ENCODE measurements around the gene SLC22A17.

SLC22A17 gene

GRCh38 chr14:23364164-23365035 lies 11.7 kb upstream of the SLC22A17 start:
- DNase-seq (ENCODE audit: insufficient read length, low spot score) (no peak), FAIRE-seq (no peak)

DNA sequence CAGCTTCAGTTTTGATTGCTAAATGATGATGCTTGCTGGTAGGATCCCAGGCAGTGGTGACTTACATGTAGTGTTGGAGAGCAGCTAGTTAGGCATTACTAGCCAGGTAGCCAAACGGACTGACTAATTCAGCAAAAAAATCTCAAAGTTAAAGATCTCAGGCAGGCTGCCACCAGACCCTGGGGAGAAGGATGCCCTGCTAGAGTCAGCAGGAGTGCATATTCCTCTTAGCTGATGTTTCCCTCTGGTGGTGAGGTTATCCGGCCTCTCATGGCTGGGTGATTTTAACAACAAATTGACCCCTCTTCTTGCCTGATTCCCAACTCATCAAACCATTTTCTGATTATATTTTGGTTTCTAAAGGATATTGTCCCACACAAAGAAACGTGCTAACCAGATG lies 9.5 kb upstream of the SLC22A17 start:
- no peak for DNase-seq (ENCODE audit: insufficient read length, low spot score)
- no peak for FAIRE-seq

DNA sequence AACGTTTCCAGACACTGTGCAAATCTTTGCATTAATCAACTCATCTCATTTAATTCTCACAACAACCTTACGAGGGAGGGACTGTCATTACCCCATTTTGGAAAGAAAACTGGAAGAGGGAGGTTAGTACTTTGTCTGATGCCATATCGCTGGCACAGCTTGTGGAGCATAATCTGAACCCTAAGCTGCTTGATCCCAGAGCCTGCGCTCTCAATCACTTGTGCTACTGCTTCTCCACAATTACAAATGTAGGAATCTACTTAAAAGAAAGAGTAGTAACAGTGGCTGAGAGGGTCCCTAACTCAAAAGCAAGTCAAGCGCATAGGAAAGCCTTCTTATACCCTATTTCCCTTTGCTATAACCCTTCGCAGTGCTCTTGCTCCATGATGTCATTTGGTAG lies 9.1 kb upstream of the SLC22A17 start:
- no peak for FAIRE-seq
- DNase-seq (ENCODE audit: insufficient read length, low spot score) = no peak

DNA sequence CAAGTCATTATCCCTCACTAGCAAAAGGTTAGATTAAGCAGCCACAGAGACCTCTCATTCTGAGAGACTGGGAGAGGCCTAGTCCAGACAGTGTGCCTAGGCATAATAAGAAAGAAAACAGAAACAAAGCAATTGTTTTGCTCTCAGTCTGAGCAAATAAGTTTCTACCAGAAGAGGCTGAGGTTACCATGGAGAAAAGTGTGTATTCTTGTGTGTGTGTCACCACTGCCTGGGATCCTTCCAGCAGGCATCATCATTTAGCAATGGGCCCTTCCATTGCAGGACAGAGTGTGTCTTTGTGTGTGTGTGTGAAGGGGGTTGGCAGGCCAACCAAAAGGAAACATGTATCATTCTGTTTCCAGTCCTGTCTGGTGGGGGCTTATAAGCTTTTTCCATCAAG lies 8.6 kb upstream of the SLC22A17 start:
- DNase-seq (ENCODE audit: insufficient read length, low spot score) (no peak), FAIRE-seq (peak; percentile 65)

- DNase-seq (ENCODE audit: insufficient read length, low spot score) = no peak
- FAIRE-seq = no peak
Observed at GRCh38 chr14:23360496-23360895, 7.8 kb upstream of the SLC22A17 start.

GRCh38 chr14:23359722-23360447 lies 7.2 kb upstream of the SLC22A17 start:
- FAIRE-seq (no peak), DNase-seq (ENCODE audit: insufficient read length, low spot score) (no peak)

DNA sequence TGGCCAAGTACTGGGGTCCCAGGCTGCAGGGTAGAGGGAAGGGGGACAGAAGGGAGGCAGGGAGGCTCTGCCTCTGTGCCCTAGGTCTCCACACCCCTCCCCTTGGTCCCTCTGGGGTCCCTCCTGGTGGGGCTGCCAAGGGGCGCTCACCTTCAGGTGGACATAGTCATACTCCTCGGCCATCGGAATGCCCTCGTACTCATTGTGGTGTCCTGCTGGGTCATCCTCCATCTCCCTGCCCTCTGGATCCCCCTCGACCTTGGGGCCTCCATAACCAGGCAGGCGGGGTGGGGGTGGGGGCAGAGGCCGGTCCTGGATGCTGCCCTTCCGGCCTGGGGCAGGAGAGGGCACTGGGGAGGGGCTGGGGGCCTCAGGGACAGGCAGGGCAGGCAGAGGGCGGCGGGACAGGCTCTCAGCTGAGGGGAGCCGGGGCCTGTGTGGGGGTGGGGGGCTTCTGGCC lies 6.5 kb upstream of the SLC22A17 start:
- FAIRE-seq (no peak), DNase-seq (ENCODE audit: insufficient read length, low spot score) (no peak)

DNA sequence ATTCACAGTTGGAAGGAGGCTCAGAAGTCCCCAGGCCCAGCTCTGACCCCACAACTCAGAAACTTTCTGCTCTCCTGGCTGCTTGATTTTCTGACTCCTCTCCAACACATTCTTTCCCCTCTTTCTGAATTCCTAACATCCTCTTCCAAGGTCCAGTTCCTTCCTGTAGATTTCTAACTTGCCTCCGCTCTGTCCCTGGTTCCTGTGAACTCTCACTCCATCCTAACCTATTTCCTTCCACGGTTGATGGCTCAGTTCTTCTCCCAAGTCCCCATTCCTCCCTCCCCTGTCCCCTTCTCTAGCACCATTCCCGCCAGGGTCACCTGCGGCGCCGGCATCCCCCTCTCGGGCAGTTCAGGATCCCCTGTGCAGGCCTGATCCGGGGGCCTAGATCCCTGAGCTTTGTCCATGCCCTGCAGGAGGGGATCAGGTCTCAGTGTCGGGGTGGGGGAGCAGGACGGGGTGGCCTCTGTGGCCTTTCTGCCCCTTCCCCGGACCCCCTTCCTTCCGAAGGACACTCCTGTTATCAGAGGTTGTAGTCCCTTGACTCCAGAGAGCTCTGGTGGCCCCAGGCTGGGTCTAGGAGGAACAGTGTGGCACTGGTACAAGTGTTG lies 6.0 kb upstream of the SLC22A17 start:
- FAIRE-seq (no peak), DNase-seq (ENCODE audit: insufficient read length, low spot score) (no peak)

DNA sequence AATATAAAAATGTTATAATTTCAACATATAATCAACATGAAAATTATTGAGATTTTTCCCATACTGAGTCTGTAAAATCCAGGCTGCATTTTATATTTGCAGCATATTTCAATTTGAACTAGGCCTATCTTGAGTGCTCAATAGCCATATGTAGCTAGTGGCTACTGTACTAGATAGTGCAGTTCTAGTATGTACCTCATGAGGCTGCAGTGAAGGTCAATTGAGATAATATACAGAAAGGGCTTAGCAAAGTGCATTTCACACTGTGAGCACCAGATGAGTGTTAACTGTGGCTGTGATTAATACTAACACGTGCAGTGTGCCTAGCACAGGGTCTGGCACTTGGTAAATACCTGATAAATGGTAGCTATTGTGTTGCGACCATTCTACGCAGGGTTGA lies 5.4 kb upstream of the SLC22A17 start:
- FAIRE-seq = no peak

DNA sequence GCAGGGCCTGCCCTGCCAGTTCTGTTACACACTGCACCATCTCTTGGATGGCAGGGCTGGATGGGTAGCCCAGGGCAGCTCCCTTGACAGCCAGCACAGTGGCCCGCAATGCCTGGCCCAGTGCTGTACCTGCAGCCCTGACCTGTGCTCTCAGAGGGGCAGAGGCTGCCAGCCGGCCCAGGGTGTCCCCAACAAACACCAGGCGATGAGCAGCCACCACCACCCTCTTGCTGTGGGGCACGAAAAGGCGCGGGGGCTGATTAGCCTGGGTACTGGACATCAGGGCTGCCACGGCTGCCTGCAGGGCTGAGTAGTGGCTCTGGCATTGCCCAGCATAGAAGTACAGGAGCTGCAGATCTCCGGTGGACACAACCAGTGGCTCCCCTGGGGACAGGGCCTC lies 4.6 kb upstream of the SLC22A17 start:
- DNase-seq (ENCODE audit: insufficient read length, low spot score) = no peak
- no peak for FAIRE-seq

More for the DNA sequence above, 5.4 kb upstream of the SLC22A17 start:
- no peak for DNase-seq (ENCODE audit: insufficient read length, low spot score)

GRCh38 chr14:23356662-23357061 lies 4.0 kb upstream of the SLC22A17 start:
- no peak for DNase-seq (ENCODE audit: insufficient read length, low spot score)
- FAIRE-seq = no peak

GRCh38 chr14:23355871-23356435 lies 3.3 kb upstream of the SLC22A17 start:
- DNase-seq (ENCODE audit: insufficient read length, low spot score) = no peak
- FAIRE-seq = no peak

DNA sequence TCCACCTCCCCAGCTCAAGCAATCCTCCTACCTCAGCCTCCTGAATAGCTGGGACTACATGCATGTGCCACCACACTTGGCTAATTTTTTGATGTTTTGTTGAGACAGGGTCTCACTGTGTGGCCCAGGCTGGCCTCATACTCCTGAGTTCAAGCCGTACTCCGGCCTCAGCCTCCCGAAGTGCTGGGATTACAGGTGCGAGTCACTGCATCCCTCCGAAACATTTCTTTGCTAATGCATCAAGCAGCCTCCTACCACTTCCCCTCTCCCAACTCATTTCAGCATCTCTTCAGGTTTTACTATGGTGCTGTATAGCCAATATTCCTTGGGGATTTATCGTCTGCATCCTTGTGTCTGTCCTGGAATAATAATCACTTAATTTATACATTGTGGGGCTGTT lies 2.3 kb upstream of the SLC22A17 start:
- no peak for FAIRE-seq
- DNase-seq (ENCODE audit: insufficient read length, low spot score) = no peak

GRCh38 chr14:23353433-23353780 lies 720 bp upstream of the SLC22A17 start:
- no peak for DNase-seq (ENCODE audit: insufficient read length, low spot score)
- FAIRE-seq = no peak

GRCh38 chr14:23351681-23352505 lies 794 bp downstream of the SLC22A17 start:
- FAIRE-seq = no peak

DNA sequence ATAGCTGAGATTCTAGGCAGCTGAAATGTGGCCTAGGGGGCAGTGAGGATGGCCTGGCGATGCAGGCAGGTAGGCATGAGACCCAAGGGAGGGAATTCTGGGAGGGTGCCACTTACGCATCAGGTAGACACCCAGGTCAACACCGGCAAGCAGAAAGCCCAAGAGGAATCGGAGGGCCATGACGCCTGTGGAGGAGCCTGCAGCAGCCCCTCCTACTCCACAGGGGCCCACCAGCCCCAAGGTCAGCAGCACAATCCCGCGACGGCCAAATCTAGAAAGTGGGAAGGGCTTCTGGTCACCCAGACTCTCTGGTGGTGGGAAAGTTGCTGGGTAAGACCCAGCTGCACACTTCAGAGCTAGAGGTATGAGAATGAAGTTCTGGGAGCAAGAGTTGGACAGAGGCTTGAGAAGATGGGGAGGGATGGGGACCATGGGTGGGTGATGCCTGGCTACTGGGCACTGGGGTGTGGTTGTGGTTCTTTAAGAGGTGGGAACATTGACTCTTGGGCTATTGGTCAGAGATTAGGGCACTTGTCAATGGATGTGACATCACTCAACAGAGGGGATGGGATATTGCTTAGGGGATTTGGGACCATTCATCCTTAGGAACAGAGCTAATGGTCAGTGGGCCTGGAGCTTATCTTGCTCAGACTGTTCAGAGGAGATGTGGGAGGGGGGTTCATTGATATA lies 3.4 kb downstream of the SLC22A17 start:
- no peak for FAIRE-seq
- no peak for DNase-seq (ENCODE audit: insufficient read length, low spot score)

More at GRCh38 chr14:23351681-23352505, 794 bp downstream of the SLC22A17 start:
- DNase-seq (ENCODE audit: insufficient read length, low spot score) = no peak

GRCh38 chr14:23348297-23348655 lies 4.4 kb downstream of the SLC22A17 start:
- DNase-seq (ENCODE audit: insufficient read length, low spot score) (no peak), FAIRE-seq (no peak)

GRCh38 chr14:23347406-23348296 lies 5.0 kb downstream of the SLC22A17 start:
- no peak for FAIRE-seq
- no peak for DNase-seq (ENCODE audit: insufficient read length, low spot score)
